Stimulated activated CD8-positive, alpha-beta memory T cell treated with anti-CD3 and anti-CD28 coated beads, Interleukin-12 subunit alpha, Interleukin-12 subunit beta, amount 100 ng/mL, for 1 hour (primary cell): ENCODE results near the gene SERPINA9.

Experiments used
- DNase-seq: peaks from one replicate; pipeline ENCODE4 v3.0.0-alpha.2; 2020; ENCODE audit warnings: low read depth

SERPINA9 gene

GRCh38 chr14:94462219-94462551 is 13.8 kb downstream of the SERPINA9 start:
- DNase-seq, result no peak

GRCh38 chr14:94461526-94462218 is 14.3 kb downstream of the SERPINA9 start:
- no peak for DNase-seq

- no peak for DNase-seq
Observed at GRCh38 chr14:94460631-94461416, 15.2 kb downstream of the SERPINA9 start.

GRCh38 chr14:94458558-94459205 is 17.3 kb downstream of the SERPINA9 start:
- no peak for DNase-seq

- no peak for DNase-seq
Observed at GRCh38 chr14:94458096-94458495, 17.9 kb downstream of the SERPINA9 start.

GRCh38 chr14:94455928-94456327 is 20.1 kb downstream of the SERPINA9 start:
- DNase-seq, result no peak

GRCh38 chr14:94451826-94452225 is 24.2 kb downstream of the SERPINA9 start:
- DNase-seq, result no peak

GRCh38 chr14:94451091-94451771 is 24.8 kb downstream of the SERPINA9 start:
- DNase-seq, result no peak

GRCh38 chr14:94450722-94451090 is 25.3 kb downstream of the SERPINA9 start:
- no peak for DNase-seq

- DNase-seq, result no peak
Observed at GRCh38 chr14:94449930-94450329, 26.1 kb downstream of the SERPINA9 start.

GRCh38 chr14:94448071-94448808 is 27.8 kb downstream of the SERPINA9 start:
- DNase-seq, result no peak

GRCh38 chr14:94447206-94447605 is 28.8 kb downstream of the SERPINA9 start:
- no peak for DNase-seq

- DNase-seq, result no peak
Observed at GRCh38 chr14:94446126-94446525, 29.9 kb downstream of the SERPINA9 start.

GRCh38 chr14:94445003-94445402 is 31.0 kb downstream of the SERPINA9 start:
- no peak for DNase-seq

GRCh38 chr14:94441531-94442205 is 34.3 kb downstream of the SERPINA9 start:
- DNase-seq, result no peak

GRCh38 chr14:94441130-94441529 is 34.9 kb downstream of the SERPINA9 start:
- no peak for DNase-seq

- DNase-seq, result no peak
Observed at GRCh38 chr14:94439453-94440057, 36.4 kb downstream of the SERPINA9 start.

- DNase-seq, result no peak
Observed at GRCh38 chr14:94428610-94429009, 47.4 kb downstream of the SERPINA9 start.

GRCh38 chr14:94427016-94427613 is 48.9 kb downstream of the SERPINA9 start:
- DNase-seq, result no peak

- DNase-seq, result no peak
Observed at GRCh38 chr14:94426526-94426925, 49.5 kb downstream of the SERPINA9 start.

GRCh38 chr14:94424371-94424770 is 51.6 kb downstream of the SERPINA9 start:
- DNase-seq, result no peak
